Measurements from ENCODE around the gene CCDC33. TPM values are rescaled to one million over a fixed set of nuclear protein-coding genes. Genes with fewer than 3 reads are reported as not detected.

Gene CCDC33
- total and polyA plus RNA-seq, 10 of the 15 experiments (the other 5 are each of a cell fraction or from before 2014, with no cell fraction given): 0.57 to 5.8 (median 4.3) TPM

DNA sequence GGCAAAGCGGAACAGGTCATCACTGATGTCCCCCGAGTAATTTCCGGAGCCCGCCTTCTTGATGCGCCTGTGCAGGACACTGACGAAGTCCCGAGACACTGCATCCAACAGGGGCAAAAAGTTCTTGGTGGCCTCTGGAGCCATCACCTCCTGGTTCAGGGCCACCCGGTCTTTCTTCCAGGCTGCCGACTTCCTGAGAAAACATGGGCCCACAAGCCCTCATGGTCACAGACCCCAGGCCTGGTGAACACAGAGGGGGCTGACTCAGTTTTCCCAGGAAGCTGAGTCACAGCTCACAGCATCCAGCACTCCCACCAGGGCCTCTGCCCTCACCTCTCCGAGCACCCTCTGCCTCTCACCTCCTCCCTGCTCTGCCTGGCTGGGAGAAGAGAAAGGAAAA lies 108.9 kb downstream of the CCDC33 start:
- ChIA-PET POLR2A (no interaction called here), SMC1A (ENCODE audit: uncharacterized antibody, unreplicated experiment) (no interaction called here), RAD21 (ENCODE audit: unreplicated experiment) (no interaction called here), CTCF (no interaction called here)
- Histone ChIP-seq H3K4me2 (ENCODE audit: control insufficient read depth, insufficient read depth) (no peak overlapping the region), H2AFZ (ENCODE audit: control insufficient read depth, low read depth, low read length) (no peak overlapping the region), H4K20me1 (ENCODE audit: control insufficient read depth, insufficient read depth) (no peaks in the 10 kb centered on the region), H3K36me3 (ENCODE audit: control insufficient read depth in 2 of 2, insufficient read depth in 2 of 2, low read length in 1 of 2) (no peaks in the 10 kb centered on the region), H3K27me3 (replicated peaks in 1 of 2; ENCODE audit: control insufficient read depth in 2 of 2, insufficient read depth in 2 of 2, low read length in 1 of 2) (peaks cover 0 to 2% of the 10 kb centered on the region in 2 experiments; a peak in 3 of 4 replicates), H3K4me3 (no peak overlapping the region), H3K27ac (ENCODE audit: control insufficient read depth, insufficient read depth) (no peak overlapping the region), H3K9me3 (replicated peaks; ENCODE audit: control insufficient read depth, insufficient read depth, low read length) (no peaks in the 10 kb centered on the region), H3K79me2 (ENCODE audit: control insufficient read depth, insufficient read depth, low read length) (no peaks in the 10 kb centered on the region), H3K4me1 (ENCODE audit: control insufficient read depth, insufficient read depth, low read length) (no peaks in the 10 kb centered on the region), H3K9ac (ENCODE audit: control insufficient read depth, insufficient read depth, low read length) (no peak overlapping the region)
- FAIRE-seq (no peak), DNase-seq (ENCODE audit: low read depth, low spot score) (no peak), ATAC-seq (no peak)
- WGBS (ENCODE audit: insufficient coverage, insufficient replicate concordance, low lambda C conversion rate, missing lambda C conversion rate): 54% methylated on average over 9 of the region's 10 CpGs
- in situ Hi-C loops (cut with MboI) (no loop called here), intact Hi-C loops (cut with micrococcal nuclease; ENCODE audit: unreplicated experiment) (no loop called here)
- TF ChIP-seq RELA (IDR thresholded peaks at IDR 0.05; ENCODE audit: borderline replicate concordance, partially characterized antibody) (no peak), BCL11A (IDR thresholded peaks at IDR 0.05; ENCODE audit: low read depth, low read length) (no peak), PML (IDR thresholded peaks at IDR 0.05; ENCODE audit: low read length) (no peak), MYB (IDR thresholded peaks at IDR 0.05; ENCODE audit: borderline replicate concordance, low read depth, low read length) (no peak), ASH2L (IDR thresholded peaks at IDR 0.05; ENCODE audit: borderline replicate concordance, low read depth) (no peak), GATAD2B (conservative IDR thresholded peaks at IDR 0.05; ENCODE audit: low read depth) (no peak), SPI1 (IDR thresholded peaks at IDR 0.05; ENCODE audit: borderline replicate concordance, insufficient read depth, low read depth, low read length) (no peak), ZNF274 (IDR thresholded peaks at IDR 0.05; ENCODE audit: insufficient read depth, insufficient read length) (no peak), ZNF384 (IDR thresholded peaks at IDR 0.05; ENCODE audit: borderline replicate concordance, low read depth, low read length) (no peak)
- TF ChIP-seq, protein P1, sequence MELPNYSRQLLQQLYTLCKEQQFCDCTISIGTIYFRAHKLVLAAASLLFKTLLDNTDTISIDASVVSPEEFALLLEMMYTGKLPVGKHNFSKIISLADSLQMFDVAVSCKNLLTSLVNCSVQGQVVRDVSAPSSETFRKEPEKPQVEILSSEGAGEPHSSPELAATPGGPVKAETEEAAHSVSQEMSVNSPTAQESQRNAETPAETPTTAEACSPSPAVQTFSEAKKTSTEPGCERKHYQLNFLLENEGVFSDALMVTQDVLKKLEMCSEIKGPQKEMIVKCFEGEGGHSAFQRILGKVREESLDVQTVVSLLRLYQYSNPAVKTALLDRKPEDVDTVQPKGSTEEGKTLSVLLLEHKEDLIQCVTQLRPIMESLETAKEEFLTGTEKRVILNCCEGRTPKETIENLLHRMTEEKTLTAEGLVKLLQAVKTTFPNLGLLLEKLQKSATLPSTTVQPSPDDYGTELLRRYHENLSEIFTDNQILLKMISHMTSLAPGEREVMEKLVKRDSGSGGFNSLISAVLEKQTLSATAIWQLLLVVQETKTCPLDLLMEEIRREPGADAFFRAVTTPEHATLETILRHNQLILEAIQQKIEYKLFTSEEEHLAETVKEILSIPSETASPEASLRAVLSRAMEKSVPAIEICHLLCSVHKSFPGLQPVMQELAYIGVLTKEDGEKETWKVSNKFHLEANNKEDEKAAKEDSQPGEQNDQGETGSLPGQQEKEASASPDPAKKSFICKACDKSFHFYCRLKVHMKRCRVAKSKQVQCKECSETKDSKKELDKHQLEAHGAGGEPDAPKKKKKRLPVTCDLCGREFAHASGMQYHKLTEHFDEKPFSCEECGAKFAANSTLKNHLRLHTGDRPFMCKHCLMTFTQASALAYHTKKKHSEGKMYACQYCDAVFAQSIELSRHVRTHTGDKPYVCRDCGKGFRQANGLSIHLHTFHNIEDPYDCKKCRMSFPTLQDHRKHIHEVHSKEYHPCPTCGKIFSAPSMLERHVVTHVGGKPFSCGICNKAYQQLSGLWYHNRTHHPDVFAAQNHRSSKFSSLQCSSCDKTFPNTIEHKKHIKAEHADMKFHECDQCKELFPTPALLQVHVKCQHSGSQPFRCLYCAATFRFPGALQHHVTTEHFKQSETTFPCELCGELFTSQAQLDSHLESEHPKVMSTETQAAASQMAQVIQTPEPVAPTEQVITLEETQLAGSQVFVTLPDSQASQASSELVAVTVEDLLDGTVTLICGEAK (IDR thresholded peaks at IDR 0.05; ENCODE audit: borderline replicate concordance): no peak
- TF ChIP-seq, protein P2, sequence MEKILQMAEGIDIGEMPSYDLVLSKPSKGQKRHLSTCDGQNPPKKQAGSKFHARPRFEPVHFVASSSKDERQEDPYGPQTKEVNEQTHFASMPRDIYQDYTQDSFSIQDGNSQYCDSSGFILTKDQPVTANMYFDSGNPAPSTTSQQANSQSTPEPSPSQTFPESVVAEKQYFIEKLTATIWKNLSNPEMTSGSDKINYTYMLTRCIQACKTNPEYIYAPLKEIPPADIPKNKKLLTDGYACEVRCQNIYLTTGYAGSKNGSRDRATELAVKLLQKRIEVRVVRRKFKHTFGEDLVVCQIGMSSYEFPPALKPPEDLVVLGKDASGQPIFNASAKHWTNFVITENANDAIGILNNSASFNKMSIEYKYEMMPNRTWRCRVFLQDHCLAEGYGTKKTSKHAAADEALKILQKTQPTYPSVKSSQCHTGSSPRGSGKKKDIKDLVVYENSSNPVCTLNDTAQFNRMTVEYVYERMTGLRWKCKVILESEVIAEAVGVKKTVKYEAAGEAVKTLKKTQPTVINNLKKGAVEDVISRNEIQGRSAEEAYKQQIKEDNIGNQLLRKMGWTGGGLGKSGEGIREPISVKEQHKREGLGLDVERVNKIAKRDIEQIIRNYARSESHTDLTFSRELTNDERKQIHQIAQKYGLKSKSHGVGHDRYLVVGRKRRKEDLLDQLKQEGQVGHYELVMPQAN (conservative IDR thresholded peaks at IDR 0.05): no peak
- no TSS peak for BruUV-seq (replicated peaks)

Data from GM12878 (cell line).